Measurements from ENCODE around the gene WFIKKN1. TPM values are rescaled to one million over a fixed set of nuclear protein-coding genes. Genes with fewer than 3 reads are reported as not detected.

Gene WFIKKN1
- total and polyA plus RNA-seq, 5 donors from 2014 or later = 0.22 TPM; not detected in 4

DNA sequence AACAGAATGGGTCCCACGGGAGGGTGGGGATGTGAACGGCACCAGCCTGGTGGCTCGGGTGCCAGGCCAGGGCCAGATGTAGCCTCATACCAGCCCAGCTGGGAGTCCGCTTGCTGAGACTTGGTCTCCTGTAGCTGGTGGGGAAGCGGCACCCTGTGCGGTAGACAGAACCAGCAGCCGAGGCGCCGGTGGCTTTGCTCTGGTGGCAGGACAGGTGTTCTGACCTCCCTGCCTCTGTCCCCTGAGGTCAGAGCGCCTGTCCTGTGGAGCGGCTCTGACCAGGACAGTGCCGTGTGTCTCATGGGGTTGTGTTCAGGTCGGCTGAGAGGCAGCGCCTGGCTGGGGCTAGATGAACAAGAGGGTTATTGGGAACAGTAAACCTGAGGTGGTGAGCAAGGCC, 20.8 kb upstream of the WFIKKN1 start:
- peaks cover 8% of the 10 kb centered on the region for H3K36me3 Mint-ChIP-seq
- H3K4me3 Mint-ChIP-seq = no peak overlapping the region
- no peak overlapping the region for H3K4me3 ChIP-seq (ENCODE audit: low read depth, low read length)
- H3K27me3 ChIP-seq (ENCODE audit: control insufficient read depth, insufficient read depth, low read length) = no peaks in the 10 kb centered on the region
- H3K9me3 ChIP-seq (ENCODE audit: control insufficient read depth in 2 of 2, low read length in 2 of 2) = no peaks in the 10 kb centered on the region
- no peak overlapping the region for H3K27ac Mint-ChIP-seq
- no peaks in the 10 kb centered on the region for H3K4me1 ChIP-seq (ENCODE audit: control insufficient read depth, insufficient read depth, low read length, poor library complexity, severe bottlenecking)
- H3K36me3 ChIP-seq (ENCODE audit: control insufficient read depth, insufficient read depth, low read length) = no peaks in the 10 kb centered on the region
- H3K27me3 Mint-ChIP-seq = no peaks in the 10 kb centered on the region
- ATAC-seq (ENCODE audit: low read depth in 2 of 2) (no peak), DNase-seq (no peak)
- H3K9me3 Mint-ChIP-seq = peaks cover 0 to 2% (median 0%) of the 10 kb centered on the region in 7 donors
- H3K27ac ChIP-seq (ENCODE audit: insufficient read depth, low read length, poor library complexity, severe bottlenecking) = no peak overlapping the region
- H3K4me1 Mint-ChIP-seq = peaks cover 3 to 13% (median 9%) of the 10 kb centered on the region in 4 donors

DNA sequence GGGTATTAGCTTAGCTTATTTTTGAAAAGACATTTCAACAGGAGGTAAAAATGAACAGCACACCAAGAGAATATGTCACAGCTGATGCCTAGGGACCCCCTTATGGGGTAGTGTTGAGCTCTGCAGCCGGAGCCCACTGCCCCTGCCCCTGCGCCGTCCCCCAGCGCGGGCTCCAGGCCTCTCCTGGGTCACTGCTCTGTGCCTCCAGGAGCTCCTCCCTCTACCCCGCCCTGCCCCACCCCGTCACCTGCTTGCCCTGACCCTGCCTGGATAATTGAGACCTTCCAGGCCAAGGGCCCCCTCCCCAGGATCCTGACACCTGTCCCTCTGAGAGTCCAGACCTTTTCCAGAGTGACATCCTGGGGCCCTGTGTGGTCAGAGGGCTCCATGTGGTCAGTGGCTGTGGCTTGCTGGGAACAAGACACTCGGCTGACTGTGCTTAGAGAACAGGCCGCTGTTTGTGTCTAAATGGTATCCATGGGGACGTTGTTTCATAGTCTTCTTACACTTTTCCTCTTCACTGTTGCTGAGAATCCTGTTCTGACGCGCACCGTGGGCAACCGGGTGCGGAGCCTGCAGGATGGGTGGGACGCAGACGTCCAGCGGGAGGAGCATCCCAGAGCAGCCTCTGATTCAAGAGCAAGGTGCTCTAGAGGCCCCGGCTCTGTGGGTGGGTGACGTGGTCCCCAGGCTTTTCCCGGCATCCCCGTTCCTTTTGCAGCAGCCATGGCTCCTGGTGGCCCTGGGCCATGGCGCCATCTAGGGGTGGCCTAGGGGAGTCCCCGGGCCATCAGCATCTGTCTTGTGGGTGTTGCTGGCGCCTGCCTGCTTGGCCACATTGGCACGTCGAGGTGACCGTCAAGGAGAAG, 20.0 kb upstream of the WFIKKN1 start:
- H3K27me3 ChIP-seq (ENCODE audit: control insufficient read depth, insufficient read depth, low read length) = no peaks in the 10 kb centered on the region

DNA sequence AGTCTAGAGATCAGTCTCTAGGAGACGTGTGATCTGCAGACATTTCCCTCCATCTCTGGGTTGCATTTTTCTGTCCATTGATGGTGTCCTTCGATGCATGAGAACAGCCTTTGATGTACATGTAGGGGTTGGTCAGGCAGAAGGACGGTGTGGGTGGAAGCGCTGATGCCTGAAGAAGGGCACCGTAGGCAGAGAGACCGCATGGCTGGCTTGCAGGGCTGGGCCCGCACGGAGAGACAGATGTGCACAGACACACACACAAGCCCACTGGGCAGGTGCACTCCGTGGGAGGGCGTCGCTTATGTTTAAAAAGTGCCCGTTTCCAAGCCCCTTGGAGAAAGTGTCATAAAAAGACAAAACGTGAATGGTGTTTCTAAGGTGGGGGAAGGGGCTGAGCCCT, 15.7 kb upstream of the WFIKKN1 start:
- Histone ChIP-seq H3K4me1 (ENCODE audit: control insufficient read depth, insufficient read depth, low read length, poor library complexity, severe bottlenecking) (no peaks in the 10 kb centered on the region), H3K27me3 (ENCODE audit: control insufficient read depth, insufficient read depth, low read length) (no peaks in the 10 kb centered on the region), H3K4me3 (ENCODE audit: low read depth, low read length) (no peak overlapping the region), H3K36me3 (ENCODE audit: control insufficient read depth, insufficient read depth, low read length) (no peaks in the 10 kb centered on the region), H3K27ac (ENCODE audit: insufficient read depth, low read length, poor library complexity, severe bottlenecking) (no peak overlapping the region), H3K9me3 (ENCODE audit: control insufficient read depth in 2 of 2, low read length in 2 of 2) (no peaks in the 10 kb centered on the region)
- no peak overlapping the region for H3K4me3 Mint-ChIP-seq
- no peaks in the 10 kb centered on the region for H3K27me3 Mint-ChIP-seq
- ATAC-seq (ENCODE audit: low read depth in 2 of 2) (no peak), DNase-seq (no peak)
- H3K27ac Mint-ChIP-seq = no peak overlapping the region
- H3K36me3 Mint-ChIP-seq = peaks cover 8% of the 10 kb centered on the region
- H3K9me3 Mint-ChIP-seq = no peaks in the 10 kb centered on the region
- H3K4me1 Mint-ChIP-seq = peaks cover 3 to 7% (median 4%) of the 10 kb centered on the region in 4 donors

More for the DNA sequence above, 20.0 kb upstream of the WFIKKN1 start:
- H3K27me3 Mint-ChIP-seq = no peaks in the 10 kb centered on the region
- Histone ChIP-seq H3K36me3 (ENCODE audit: control insufficient read depth, insufficient read depth, low read length) (no peaks in the 10 kb centered on the region), H3K4me3 (ENCODE audit: low read depth, low read length) (no peak overlapping the region), H3K27ac (ENCODE audit: insufficient read depth, low read length, poor library complexity, severe bottlenecking) (no peak overlapping the region), H3K4me1 (ENCODE audit: control insufficient read depth, insufficient read depth, low read length, poor library complexity, severe bottlenecking) (no peaks in the 10 kb centered on the region), H3K9me3 (ENCODE audit: control insufficient read depth in 2 of 2, low read length in 2 of 2) (no peaks in the 10 kb centered on the region)
- ATAC-seq (ENCODE audit: low read depth in 2 of 2) (peak in 1 of 2 donors; percentile 48), DNase-seq (peak; percentile 33 to 54 (median 50))
- H3K27ac Mint-ChIP-seq = peak overlapping the region in 1 of 3 donors; percentile 30
- no peaks in the 10 kb centered on the region for H3K9me3 Mint-ChIP-seq
- peaks cover 8% of the 10 kb centered on the region for H3K36me3 Mint-ChIP-seq
- H3K4me1 Mint-ChIP-seq = peaks cover 3 to 13% (median 9%) of the 10 kb centered on the region in 4 donors
- peak overlapping the region in 1 of 4 donors; percentile 58 for H3K4me3 Mint-ChIP-seq

DNA sequence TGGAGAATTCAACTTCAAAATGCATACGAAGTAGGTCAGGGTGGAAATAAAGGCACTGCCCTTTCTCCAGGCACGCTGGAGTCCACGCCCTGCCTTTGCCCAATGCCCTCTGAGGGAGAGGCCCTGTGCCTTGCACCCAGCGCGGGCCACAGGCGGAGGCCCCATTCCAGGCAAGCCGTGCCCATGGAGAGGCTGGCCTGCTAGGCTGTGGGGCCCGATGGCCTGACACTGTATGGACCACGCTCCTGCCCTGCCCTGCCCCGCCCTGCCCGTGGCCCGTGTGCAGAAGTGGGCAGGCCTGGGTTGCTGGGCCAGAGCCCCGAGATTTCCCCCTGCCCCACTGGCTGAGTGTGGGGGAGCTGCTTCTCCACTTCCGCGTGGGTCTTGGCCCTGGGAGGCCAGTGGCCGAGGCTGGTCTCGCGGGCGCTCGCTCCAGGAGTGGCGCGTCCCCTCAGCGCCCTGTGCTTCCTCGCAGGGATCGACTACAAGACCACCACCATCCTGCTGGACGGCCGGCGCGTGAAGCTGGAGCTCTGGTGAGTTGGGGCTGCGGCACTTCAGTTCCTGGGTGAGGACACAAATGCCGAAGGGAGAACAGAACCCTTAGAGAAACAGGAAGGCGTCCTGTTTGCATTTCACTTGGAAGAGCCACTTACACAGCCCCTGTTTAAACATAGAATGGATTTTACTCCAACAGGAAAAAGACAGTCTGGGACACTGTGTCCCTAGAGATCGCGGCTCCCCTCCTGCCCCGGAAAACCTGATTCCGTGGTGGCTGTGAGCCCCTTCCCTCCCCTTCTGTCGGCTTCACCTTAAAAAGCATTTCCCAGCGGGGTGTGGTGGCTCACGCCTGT, 13.8 kb upstream of the WFIKKN1 start:
- no peaks in the 10 kb centered on the region for H3K9me3 ChIP-seq (ENCODE audit: control insufficient read depth in 2 of 2, low read length in 2 of 2)
- H3K4me3 Mint-ChIP-seq = no peak overlapping the region
- peak overlapping the region in 1 of 3 donors; percentile 14 for H3K27ac Mint-ChIP-seq
- H3K4me1 ChIP-seq (ENCODE audit: control insufficient read depth, insufficient read depth, low read length, poor library complexity, severe bottlenecking) = no peaks in the 10 kb centered on the region
- no peaks in the 10 kb centered on the region for H3K27me3 ChIP-seq (ENCODE audit: control insufficient read depth, insufficient read depth, low read length)
- DNase-seq (no peak), ATAC-seq (ENCODE audit: low read depth in 2 of 2) (no peak)
- no peak overlapping the region for H3K27ac ChIP-seq (ENCODE audit: insufficient read depth, low read length, poor library complexity, severe bottlenecking)
- no peak overlapping the region for H3K4me3 ChIP-seq (ENCODE audit: low read depth, low read length)
- peaks cover 8% of the 10 kb centered on the region for H3K36me3 Mint-ChIP-seq
- no peaks in the 10 kb centered on the region for H3K27me3 Mint-ChIP-seq
- no peaks in the 10 kb centered on the region for H3K9me3 Mint-ChIP-seq
- peaks cover 0 to 1% (median 0%) of the 10 kb centered on the region in 4 donors for H3K4me1 Mint-ChIP-seq
- no peaks in the 10 kb centered on the region for H3K36me3 ChIP-seq (ENCODE audit: control insufficient read depth, insufficient read depth, low read length)

DNA sequence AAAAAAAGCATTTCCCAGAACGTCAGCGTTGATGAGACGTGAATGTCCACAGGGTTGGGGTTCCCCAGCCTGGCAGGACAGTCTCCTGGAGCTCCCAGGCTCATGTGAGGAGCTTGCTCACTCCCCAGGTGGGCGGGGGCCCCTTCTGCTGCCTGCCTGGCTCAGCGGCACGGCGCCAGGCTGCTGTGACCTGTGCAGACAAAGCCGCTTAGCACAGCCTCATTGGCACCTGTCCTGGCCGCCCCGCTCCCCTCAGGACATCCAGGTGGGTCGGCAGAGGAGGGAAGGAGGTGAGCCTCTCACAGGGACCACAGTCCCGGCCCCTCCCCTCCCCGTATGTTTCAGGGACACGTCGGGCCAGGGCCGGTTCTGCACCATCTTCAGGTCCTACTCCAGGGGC, 12.9 kb upstream of the WFIKKN1 start:
- no peak for DNase-seq
- no peak for ATAC-seq (ENCODE audit: low read depth in 2 of 2)
- Histone ChIP-seq H3K4me3 (ENCODE audit: low read depth, low read length) (no peak overlapping the region), H3K36me3 (ENCODE audit: control insufficient read depth, insufficient read depth, low read length) (no peaks in the 10 kb centered on the region), H3K27ac (ENCODE audit: insufficient read depth, low read length, poor library complexity, severe bottlenecking) (no peak overlapping the region), H3K27me3 (ENCODE audit: control insufficient read depth, insufficient read depth, low read length) (no peaks in the 10 kb centered on the region), H3K4me1 (ENCODE audit: control insufficient read depth, insufficient read depth, low read length, poor library complexity, severe bottlenecking) (no peaks in the 10 kb centered on the region), H3K9me3 (ENCODE audit: control insufficient read depth in 2 of 2, low read length in 2 of 2) (no peaks in the 10 kb centered on the region)
- H3K36me3 Mint-ChIP-seq = peaks cover 8% of the 10 kb centered on the region
- H3K9me3 Mint-ChIP-seq = no peaks in the 10 kb centered on the region
- H3K27me3 Mint-ChIP-seq = no peaks in the 10 kb centered on the region
- H3K4me1 Mint-ChIP-seq = peaks cover 0 to 1% (median 0%) of the 10 kb centered on the region in 4 donors
- H3K27ac Mint-ChIP-seq = no peak overlapping the region
- no peak overlapping the region for H3K4me3 Mint-ChIP-seq

DNA sequence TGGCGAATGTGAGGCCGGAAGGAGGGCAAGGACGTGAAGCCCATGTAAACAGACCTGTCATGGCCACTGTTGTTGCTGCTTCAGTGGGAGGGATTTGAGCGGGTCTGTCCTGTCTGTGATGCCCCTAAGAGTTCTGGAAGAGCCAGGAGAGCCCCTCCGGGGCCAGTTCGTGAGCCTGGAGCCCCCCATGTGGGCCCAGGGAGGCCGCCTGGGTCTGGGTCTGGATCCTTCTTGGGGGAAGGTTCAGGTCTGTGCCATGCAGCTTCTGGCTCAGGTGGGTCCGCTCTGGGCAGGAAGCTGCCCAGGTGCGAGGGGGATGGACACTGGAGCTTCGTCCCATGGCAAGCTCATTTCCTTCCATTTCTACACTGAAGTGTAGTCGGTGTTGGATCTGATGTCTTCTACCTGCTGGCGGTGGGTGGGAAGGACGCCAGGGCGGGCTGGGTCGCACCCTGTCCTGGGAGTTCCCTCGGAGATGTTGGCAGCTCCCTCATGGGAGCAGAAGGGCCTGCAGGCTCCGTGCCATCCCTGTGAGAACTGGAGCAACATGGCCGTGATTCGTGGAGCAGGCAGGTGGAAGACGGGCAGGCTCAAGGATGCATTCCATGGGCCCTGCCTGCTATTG, 11.2 kb upstream of the WFIKKN1 start:
- no peaks in the 10 kb centered on the region for H3K36me3 ChIP-seq (ENCODE audit: control insufficient read depth, insufficient read depth, low read length)
- no peaks in the 10 kb centered on the region for H3K4me1 ChIP-seq (ENCODE audit: control insufficient read depth, insufficient read depth, low read length, poor library complexity, severe bottlenecking)
- no peaks in the 10 kb centered on the region for H3K9me3 Mint-ChIP-seq
- no peak overlapping the region for H3K27ac Mint-ChIP-seq
- H3K4me1 Mint-ChIP-seq = peaks cover 0 to 1% (median 0%) of the 10 kb centered on the region in 4 donors
- ATAC-seq (ENCODE audit: low read depth in 2 of 2) (no peak), DNase-seq (no peak)
- H3K27ac ChIP-seq (ENCODE audit: insufficient read depth, low read length, poor library complexity, severe bottlenecking) = no peak overlapping the region
- no peaks in the 10 kb centered on the region for H3K27me3 ChIP-seq (ENCODE audit: control insufficient read depth, insufficient read depth, low read length)
- no peak overlapping the region for H3K4me3 ChIP-seq (ENCODE audit: low read depth, low read length)
- H3K27me3 Mint-ChIP-seq = no peaks in the 10 kb centered on the region
- no peaks in the 10 kb centered on the region for H3K9me3 ChIP-seq (ENCODE audit: control insufficient read depth in 2 of 2, low read length in 2 of 2)
- H3K36me3 Mint-ChIP-seq = peaks cover 4% of the 10 kb centered on the region
- peak overlapping the region in 1 of 4 donors; percentile 47 for H3K4me3 Mint-ChIP-seq

DNA sequence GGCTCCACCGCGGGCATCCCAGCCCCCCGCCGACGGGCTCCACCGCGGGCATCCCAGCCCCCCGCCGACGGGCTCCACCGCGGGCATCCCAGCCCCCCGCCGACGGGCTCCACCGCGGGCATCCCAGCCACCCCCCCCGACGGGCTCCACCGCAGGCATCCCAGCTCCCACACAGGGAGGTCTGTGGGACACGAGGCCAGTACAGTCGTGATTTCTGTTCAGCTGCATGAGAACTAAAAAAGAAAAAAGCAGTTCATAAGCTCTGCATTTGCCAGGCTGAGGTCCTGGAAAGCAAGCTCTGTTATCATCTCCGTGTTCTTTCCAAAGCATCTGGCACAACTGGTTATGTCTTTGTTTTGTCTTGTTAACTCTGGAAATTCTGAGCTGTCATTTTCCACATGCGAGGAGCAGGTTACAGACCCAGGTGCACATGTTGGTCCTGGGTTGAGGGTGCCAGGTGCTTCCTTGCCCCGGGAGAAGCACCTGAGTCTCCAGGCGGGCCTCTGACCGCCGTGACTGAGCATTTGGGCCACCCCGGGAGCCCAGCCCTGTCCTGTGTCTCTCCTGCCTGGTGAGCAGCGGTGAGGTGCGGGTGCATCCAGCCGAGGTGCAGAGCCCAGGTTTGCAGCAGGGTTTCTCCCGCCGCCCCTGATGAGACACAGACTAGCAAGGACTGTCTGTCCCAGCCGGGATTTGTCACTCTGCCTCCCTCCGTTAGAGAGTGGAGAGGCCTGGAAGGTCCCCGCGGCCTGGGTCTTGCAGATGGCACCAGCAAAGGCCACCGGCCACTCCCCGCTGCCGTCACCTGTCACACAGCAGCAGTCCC, 9.9 kb upstream of the WFIKKN1 start:
- Histone ChIP-seq H3K27me3 (ENCODE audit: control insufficient read depth, insufficient read depth, low read length) (no peaks in the 10 kb centered on the region), H3K4me3 (ENCODE audit: low read depth, low read length) (no peak overlapping the region), H3K36me3 (ENCODE audit: control insufficient read depth, insufficient read depth, low read length) (no peaks in the 10 kb centered on the region), H3K27ac (ENCODE audit: insufficient read depth, low read length, poor library complexity, severe bottlenecking) (no peak overlapping the region), H3K4me1 (ENCODE audit: control insufficient read depth, insufficient read depth, low read length, poor library complexity, severe bottlenecking) (no peaks in the 10 kb centered on the region), H3K9me3 (ENCODE audit: control insufficient read depth in 2 of 2, low read length in 2 of 2) (no peaks in the 10 kb centered on the region)
- H3K4me3 Mint-ChIP-seq = no peak overlapping the region
- H3K27me3 Mint-ChIP-seq = no peaks in the 10 kb centered on the region
- H3K4me1 Mint-ChIP-seq = no peaks in the 10 kb centered on the region
- no peaks in the 10 kb centered on the region for H3K9me3 Mint-ChIP-seq
- DNase-seq = no peak
- no peak overlapping the region for H3K27ac Mint-ChIP-seq
- ATAC-seq (ENCODE audit: low read depth in 2 of 2) = no peak
- no peaks in the 10 kb centered on the region for H3K36me3 Mint-ChIP-seq
